Naive thymus-derived CD4-positive, alpha-beta T cell (primary cell): ENCODE data around the gene BACH1. TPM values are rescaled to one million over a fixed set of nuclear protein-coding genes. Genes with fewer than 3 reads are reported as not detected.

Experiments used
- ATAC-seq: fragments of 150-1000 bp; cut with Tn5 transposase; 2 replicates; pipeline ENCODE4 v1.10.0; 2021; ENCODE audit warnings: mild to moderate bottlenecking, moderate library complexity
- CTCF ChIA-PET: fragments of 350-600 bp; sonication (Branson Sonifier 250); formaldehyde crosslinking; loops from one replicate; lab custom pipeline; 2021; ENCODE audit warnings: antibody characterized with exemption; lab: Charles Lee
- POLR2A ChIA-PET: fragments of 350-600 bp; sonication (Branson Sonifier 250); formaldehyde crosslinking; loops from one replicate; lab custom pipeline; 2021; ENCODE audit warnings: antibody characterized with exemption, inconsistent platforms; lab: Charles Lee
- DNase-seq, 9 donors: peaks; one replicate each; pipeline versions ENCODE4 v3.0.0 to v3.0.0-alpha.2; 2020 to 2022; ENCODE audit warnings: mixed read lengths in 1 of 9
- H3K27ac ChIP-seq: one replicate; pipeline ENCODE4 v1.7.0; 2013; ENCODE audit warnings: mild to moderate bottlenecking, low read depth, low read length, moderate library complexity
- H3K27me3 ChIP-seq, 2 donors: one replicate each; pipeline ENCODE4 v1.7.0; 2013; ENCODE audit warnings: low read length in 2 of 2, mild to moderate bottlenecking in 2 of 2, moderate library complexity in 2 of 2; ENCODE audit not compliant: control insufficient read depth in 2 of 2, insufficient read depth in 2 of 2
- H3K36me3 ChIP-seq, 3 experiments: 1 replicate in 2 of 3; 2 replicates in 1 of 3; pipeline ENCODE4 v1.7.0; 2013; ENCODE audit warnings: low read length in 3 of 3, mild to moderate bottlenecking in 3 of 3, moderate library complexity in 1 of 3; ENCODE audit not compliant: insufficient read depth in 3 of 3, control insufficient read depth in 2 of 3
- H3K4me1 ChIP-seq, 2 donors: one replicate each; pipeline ENCODE4 v1.7.0; 2013; ENCODE audit warnings: low read length in 2 of 2, mild to moderate bottlenecking in 2 of 2, moderate library complexity in 1 of 2; ENCODE audit not compliant: control insufficient read depth in 2 of 2, insufficient read depth in 2 of 2
- H3K4me3 ChIP-seq: 2 replicates; pipeline ENCODE4 v1.7.0; 2013; ENCODE audit warnings: mild to moderate bottlenecking, low read length
- H3K9me3 ChIP-seq, 3 experiments: 1 replicate in 2 of 3; 2 replicates in 1 of 3; pipeline ENCODE4 v1.7.0; 2013; ENCODE audit warnings: low read length in 3 of 3; ENCODE audit not compliant: control insufficient read depth in 2 of 3
- H3K27ac Mint-ChIP-seq, 9 donors: one replicate each; pipeline ENCODE4 v1.8.0; 2020 to 2022; ENCODE audit warnings: mixed read lengths in 9 of 9, mild to moderate bottlenecking in 8 of 9, moderate library complexity in 5 of 9, inconsistent platforms in 2 of 9
- H3K27me3 Mint-ChIP-seq, 5 donors: one replicate each; pipeline ENCODE4 v1.8.0; 2021 to 2022; ENCODE audit warnings: mixed read lengths in 5 of 5, mild to moderate bottlenecking in 1 of 5
- H3K36me3 Mint-ChIP-seq, 5 donors: one replicate each; pipeline ENCODE4 v1.8.0; 2020 to 2022; ENCODE audit warnings: mixed read lengths in 5 of 5, mild to moderate bottlenecking in 3 of 5, inconsistent platforms in 1 of 5
- H3K4me1 Mint-ChIP-seq, 7 donors: one replicate each; pipeline ENCODE4 v1.8.0; 2020 to 2022; ENCODE audit warnings: mixed read lengths in 7 of 7, mild to moderate bottlenecking in 3 of 7, inconsistent platforms in 1 of 7
- H3K4me3 Mint-ChIP-seq, 10 donors: one replicate each; pipeline ENCODE4 v1.8.0; 2020 to 2022; ENCODE audit warnings: mild to moderate bottlenecking in 10 of 10, mixed read lengths in 10 of 10, moderate library complexity in 6 of 10, inconsistent platforms in 2 of 10
- H3K9me3 Mint-ChIP-seq, 11 donors: one replicate each; pipeline ENCODE4 v1.8.0; 2020 to 2022; ENCODE audit warnings: mixed read lengths in 11 of 11, mild to moderate bottlenecking in 4 of 11, inconsistent platforms in 1 of 11, moderate library complexity in 1 of 11
- intact Hi-C, 2 donors: fragments of 100-400 bp; cut with micrococcal nuclease; formaldehyde crosslinking; loops; one replicate each; pipeline ENCODE4 v1.15.1; 2023
- polyA plus RNA-seq, 2 donors: library from polyadenylated mRNA; unstranded; fragments of 300-500 nt; fragmentation: Illumina TruSeq; gene quantifications; one replicate each; pipeline ENCODE4 v1.2.3, GENCODE V29; 2021
- total RNA-seq, 6 experiments: library from RNA in 5 of 6; stranded (reverse) in 5 of 6; gene quantifications; 1 replicate in 5 of 6; 2 replicates in 1 of 6; pipeline ENCODE4 v1.2.3 and lab custom pipeline; 2021 to 2026

BACH1 gene
- total and polyA plus RNA-seq, 7 experiments from 2014 or later: 22.6 to 95.6 (median 42.0) TPM

DNA sequence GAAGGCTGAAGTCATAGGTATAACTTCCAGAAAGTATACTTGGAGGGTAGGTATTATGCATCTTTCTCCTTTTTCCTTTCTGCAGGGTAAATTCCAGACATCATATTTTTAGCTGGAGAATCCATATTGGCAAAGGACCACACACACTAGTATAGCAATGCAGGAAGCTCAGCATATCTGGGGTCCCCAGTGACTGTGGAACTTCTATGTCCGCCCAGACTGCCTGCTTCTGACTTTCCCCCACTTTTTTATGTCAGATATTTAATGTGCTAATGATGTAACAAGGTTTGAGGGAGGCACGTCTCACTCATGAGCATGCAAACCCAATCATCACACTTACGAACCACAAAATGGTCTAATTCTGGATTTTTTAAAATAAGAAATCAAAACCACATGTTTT lies 90.4 kb downstream of the BACH1 start:
- ChIA-PET POLR2A (no interaction called here), CTCF (no interaction called here)
- H3K27me3 Mint-ChIP-seq: no peaks in the 10 kb centered on the region
- DNase-seq (no peak), ATAC-seq (no peak)
- H3K36me3 ChIP-seq: no peaks in the 10 kb centered on the region
- H3K4me1 Mint-ChIP-seq: no peaks in the 10 kb centered on the region
- intact Hi-C loops: no loop called here
- no peaks in the 10 kb centered on the region for H3K4me1 ChIP-seq
- H3K9me3 Mint-ChIP-seq: peaks cover 0 to 8% (median 0%) of the 10 kb centered on the region in 11 donors
- H3K36me3 Mint-ChIP-seq: peaks cover 0 to 14% (median 3%) of the 10 kb centered on the region in 5 donors
- H3K4me3 Mint-ChIP-seq: no peak overlapping the region
- no peak overlapping the region for H3K4me3 ChIP-seq
- H3K27ac Mint-ChIP-seq: no peak overlapping the region
- H3K27ac ChIP-seq: no peak overlapping the region
- H3K9me3 ChIP-seq: no peaks in the 10 kb centered on the region
- H3K27me3 ChIP-seq: no peaks in the 10 kb centered on the region

DNA sequence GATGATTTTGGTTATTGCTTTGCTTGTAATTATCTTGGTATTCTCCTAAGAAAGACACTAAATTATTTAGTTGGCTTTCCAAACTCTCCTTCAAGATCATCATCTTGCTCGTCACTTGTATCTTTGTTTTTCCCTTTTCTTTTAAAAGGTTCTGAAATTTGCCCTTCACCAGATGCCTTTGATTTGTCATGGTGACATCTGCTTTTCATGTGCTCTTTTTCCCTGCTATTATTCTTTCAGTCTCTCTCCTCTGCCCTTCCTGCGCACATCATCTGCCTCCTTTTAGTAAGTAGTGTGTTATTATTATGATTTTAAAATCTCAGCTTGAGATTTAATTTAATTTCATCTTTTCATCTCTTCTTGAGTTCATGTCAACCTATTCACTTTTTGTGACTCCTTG lies 92.1 kb downstream of the BACH1 start:
- H3K36me3 Mint-ChIP-seq: peaks cover 0 to 16% (median 6%) of the 10 kb centered on the region in 5 donors
- ATAC-seq: no peak
- H3K9me3 ChIP-seq: no peaks in the 10 kb centered on the region

DNA sequence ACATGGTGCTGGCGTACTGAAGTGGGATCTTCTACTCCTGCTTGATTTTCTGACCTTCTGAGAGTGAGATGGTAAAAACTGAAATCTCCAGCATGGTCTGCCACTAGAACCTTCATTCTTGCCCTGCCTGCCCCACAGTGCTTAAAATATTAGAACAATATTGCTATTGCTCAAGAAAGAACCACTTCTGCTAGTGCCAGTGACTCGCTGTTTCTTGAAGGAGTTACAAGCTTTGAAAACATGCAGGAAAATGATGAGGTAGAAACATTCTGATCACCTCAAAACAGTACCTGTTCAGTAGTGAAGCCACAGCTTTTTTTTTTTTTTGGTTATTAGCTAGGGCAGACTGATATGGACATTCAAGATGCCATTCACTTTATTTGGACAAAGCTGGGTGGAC lies 95.3 kb downstream of the BACH1 start:
- Mint-ChIP-seq H3K27ac (no peak overlapping the region), H3K9me3 (peaks cover 0 to 20% (median 6%) of the 10 kb centered on the region in 11 donors), H3K4me3 (no peak overlapping the region), H3K27me3 (no peaks in the 10 kb centered on the region), H3K4me1 (no peaks in the 10 kb centered on the region), H3K36me3 (peaks cover 4 to 36% (median 16%) of the 10 kb centered on the region in 5 donors)
- Histone ChIP-seq H3K9me3 (no peaks in the 10 kb centered on the region), H3K27me3 (no peaks in the 10 kb centered on the region), H3K36me3 (no peaks in the 10 kb centered on the region), H3K4me1 (no peaks in the 10 kb centered on the region), H3K27ac (no peak overlapping the region), H3K4me3 (no peak overlapping the region)
- DNase-seq (no peak), ATAC-seq (no peak)
- ChIA-PET CTCF (no interaction called here), POLR2A (no interaction called here)
- intact Hi-C loops: no loop called here

More for the DNA sequence above, 92.1 kb downstream of the BACH1 start:
- H3K4me1 ChIP-seq: no peaks in the 10 kb centered on the region
- Mint-ChIP-seq H3K4me1 (no peaks in the 10 kb centered on the region), H3K4me3 (no peak overlapping the region), H3K27ac (no peak overlapping the region), H3K27me3 (no peaks in the 10 kb centered on the region), H3K9me3 (peaks cover 0 to 8% (median 0%) of the 10 kb centered on the region in 11 donors)
- no peak overlapping the region for H3K27ac ChIP-seq
- ChIA-PET CTCF (no interaction called here), POLR2A (no interaction called here)
- H3K36me3 ChIP-seq: no peaks in the 10 kb centered on the region
- no peaks in the 10 kb centered on the region for H3K27me3 ChIP-seq
- DNase-seq: no peak
- no peak overlapping the region for H3K4me3 ChIP-seq
- intact Hi-C loops: no loop called here

Other genes starting within 250 kb of the BACH1 start
- 100 to 1,000 TPM in 4 of 5 experiments, 10 to 100 TPM in 1; 87.6 to 223 (median 126) TPM for gene CCT8, start 225.3 kb upstream of the BACH1 start, total RNA-seq
- 100 to 1,000 TPM; 121 to 185 TPM for gene CCT8, start 225.3 kb upstream of the BACH1 start, polyA plus RNA-seq
- gene MAP3K7CL, start 168.3 kb upstream of the BACH1 start, total RNA-seq: 10 to 100 TPM in 2 of 5 experiments, 1 to 10 TPM in 3; 2.7 to 11.6 (median 7.1) TPM
- 1 to 10 TPM; 5.9 to 6.8 TPM for gene MAP3K7CL, start 168.3 kb upstream of the BACH1 start, polyA plus RNA-seq